Measurements from ENCODE around the gene RNASE8. TPM values are rescaled to one million over a fixed set of nuclear protein-coding genes. Genes with fewer than 3 reads are reported as not detected.

The RNASE8 gene
- total RNA-seq, 1 donor from 2014 or later = not detected

DNA sequence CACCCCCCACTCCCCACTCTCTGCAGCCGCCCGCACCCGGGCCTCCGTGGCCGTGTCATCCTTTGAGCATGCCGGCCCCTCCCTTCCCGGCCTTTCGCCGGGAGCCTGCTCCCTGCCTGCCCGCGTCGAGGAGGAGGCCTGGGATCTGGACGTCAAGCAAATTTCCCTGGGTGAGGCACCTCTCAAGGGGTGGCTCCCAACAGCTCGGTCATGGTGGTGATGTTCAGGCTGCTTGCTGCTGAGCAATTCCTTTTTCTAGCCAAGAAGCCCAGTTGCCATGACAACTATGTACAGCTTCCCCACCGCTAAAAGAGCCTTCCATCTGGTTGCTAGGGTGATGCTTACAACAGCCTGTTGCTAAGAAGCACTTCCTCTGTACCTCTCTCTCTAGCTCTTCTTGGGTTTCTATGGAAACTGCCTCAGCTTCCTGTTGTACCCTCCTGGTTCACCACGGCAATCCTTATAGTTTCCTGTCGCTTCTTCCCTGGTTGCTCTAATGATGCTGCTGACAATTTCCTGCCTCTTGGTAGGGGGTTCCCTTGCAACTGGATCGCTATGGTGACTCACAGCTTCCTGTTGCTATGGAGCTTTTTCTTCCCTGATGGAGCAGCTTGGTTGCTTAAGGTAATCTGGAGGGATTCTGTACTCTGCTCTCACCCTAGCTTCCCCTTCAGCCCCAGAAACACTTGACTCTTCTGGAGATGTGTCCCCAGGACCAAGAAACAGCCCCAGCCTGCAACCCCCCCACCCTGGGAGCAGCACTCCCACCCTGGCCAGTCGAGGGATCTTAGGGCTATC lies 29.9 kb downstream of the RNASE8 start:
- peaks cover 44% of the 10 kb centered on the region for H4K20me1 ChIP-seq (ENCODE audit: insufficient read depth, low read length)
- FAIRE-seq (peak; percentile 90), DNase-seq (ENCODE audit: low read depth) (peak; percentile 93)
- no peaks in the 10 kb centered on the region for H3K9me3 ChIP-seq (ENCODE audit: insufficient read depth, low read depth, low read length)
- H3K27ac ChIP-seq (ENCODE audit: low read depth, low read length) = peak overlapping the region; percentile 89
- TF ChIP-seq EZH2 (IDR thresholded peaks at IDR 0.05; ENCODE audit: insufficient read depth, low read length) = no peak
- TF ChIP-seq, protein P1, sequence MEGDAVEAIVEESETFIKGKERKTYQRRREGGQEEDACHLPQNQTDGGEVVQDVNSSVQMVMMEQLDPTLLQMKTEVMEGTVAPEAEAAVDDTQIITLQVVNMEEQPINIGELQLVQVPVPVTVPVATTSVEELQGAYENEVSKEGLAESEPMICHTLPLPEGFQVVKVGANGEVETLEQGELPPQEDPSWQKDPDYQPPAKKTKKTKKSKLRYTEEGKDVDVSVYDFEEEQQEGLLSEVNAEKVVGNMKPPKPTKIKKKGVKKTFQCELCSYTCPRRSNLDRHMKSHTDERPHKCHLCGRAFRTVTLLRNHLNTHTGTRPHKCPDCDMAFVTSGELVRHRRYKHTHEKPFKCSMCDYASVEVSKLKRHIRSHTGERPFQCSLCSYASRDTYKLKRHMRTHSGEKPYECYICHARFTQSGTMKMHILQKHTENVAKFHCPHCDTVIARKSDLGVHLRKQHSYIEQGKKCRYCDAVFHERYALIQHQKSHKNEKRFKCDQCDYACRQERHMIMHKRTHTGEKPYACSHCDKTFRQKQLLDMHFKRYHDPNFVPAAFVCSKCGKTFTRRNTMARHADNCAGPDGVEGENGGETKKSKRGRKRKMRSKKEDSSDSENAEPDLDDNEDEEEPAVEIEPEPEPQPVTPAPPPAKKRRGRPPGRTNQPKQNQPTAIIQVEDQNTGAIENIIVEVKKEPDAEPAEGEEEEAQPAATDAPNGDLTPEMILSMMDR (IDR thresholded peaks at IDR 0.05; ENCODE audit: insufficient read depth, low read depth, low read length) = no peak
- no peak overlapping the region for H2AFZ ChIP-seq (ENCODE audit: low read depth, low read length)
- H3K4me3 ChIP-seq (ENCODE audit: insufficient read depth, low read depth, low read length) = no peak overlapping the region
- peak overlapping the region; percentile 31 for H3K4me2 ChIP-seq (ENCODE audit: low read length)
- Mint-ChIP-seq H3K9me3 (ENCODE audit: unreplicated experiment) (no peaks in the 10 kb centered on the region), H3K27me3 (ENCODE audit: low read depth, unreplicated experiment) (no peaks in the 10 kb centered on the region), H3K4me3 (ENCODE audit: unreplicated experiment) (no peak overlapping the region), H3K4me1 (ENCODE audit: low read depth, unreplicated experiment) (peaks cover 36% of the 10 kb centered on the region), H3K27ac (ENCODE audit: unreplicated experiment) (peak overlapping the region; percentile 92), H3K36me3 (ENCODE audit: low read depth, unreplicated experiment) (peaks cover 37% of the 10 kb centered on the region)
- peaks cover 38% of the 10 kb centered on the region for H3K36me3 ChIP-seq (ENCODE audit: insufficient read depth, low read length)
- H3K79me2 ChIP-seq (ENCODE audit: insufficient read depth, low read length) = no peaks in the 10 kb centered on the region
- H3K27me3 ChIP-seq (ENCODE audit: insufficient read depth, low read length) = no peaks in the 10 kb centered on the region
- peak overlapping the region; percentile 68 for H3K9ac ChIP-seq (ENCODE audit: low read length)
- peaks cover 28% of the 10 kb centered on the region for H3K4me1 ChIP-seq (ENCODE audit: insufficient read depth, low read length)

DNA sequence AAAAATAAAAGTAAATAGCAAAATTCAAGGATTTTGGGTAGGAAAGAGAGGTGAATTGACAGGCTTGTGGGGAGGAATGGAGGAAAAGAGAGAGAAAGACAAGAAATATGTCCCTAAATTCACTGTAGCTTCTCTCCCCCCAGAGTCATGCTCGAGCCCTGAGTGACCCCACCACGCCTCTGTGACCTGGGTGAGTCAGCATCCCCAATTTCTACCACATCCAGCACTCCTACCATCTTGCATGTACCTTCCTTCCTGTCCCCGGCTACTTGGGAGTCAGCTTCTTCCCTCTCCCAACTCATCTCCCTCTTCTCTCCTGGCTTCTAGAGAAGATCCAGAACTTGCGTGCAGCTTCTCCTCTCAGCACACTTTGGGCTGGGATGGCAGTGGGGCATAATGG lies 31.1 kb downstream of the RNASE8 start:
- Histone ChIP-seq H3K27ac (ENCODE audit: low read depth, low read length) (no peak overlapping the region), H3K79me2 (ENCODE audit: insufficient read depth, low read length) (no peaks in the 10 kb centered on the region), H3K4me2 (ENCODE audit: low read length) (no peak overlapping the region), H3K36me3 (ENCODE audit: insufficient read depth, low read length) (peaks cover 32% of the 10 kb centered on the region), H3K4me3 (ENCODE audit: insufficient read depth, low read depth, low read length) (no peak overlapping the region), H3K27me3 (ENCODE audit: insufficient read depth, low read length) (no peaks in the 10 kb centered on the region), H3K4me1 (ENCODE audit: insufficient read depth, low read length) (peaks cover 29% of the 10 kb centered on the region), H3K9me3 (ENCODE audit: insufficient read depth, low read depth, low read length) (no peaks in the 10 kb centered on the region), H3K9ac (ENCODE audit: low read length) (no peak overlapping the region), H4K20me1 (ENCODE audit: insufficient read depth, low read length) (peaks cover 50% of the 10 kb centered on the region), H2AFZ (ENCODE audit: low read depth, low read length) (no peak overlapping the region)
- TF ChIP-seq, protein P1 (IDR thresholded peaks at IDR 0.05; ENCODE audit: insufficient read depth, low read depth, low read length) = no peak
- no peak for TF ChIP-seq EZH2 (IDR thresholded peaks at IDR 0.05; ENCODE audit: insufficient read depth, low read length)
- no peak for DNase-seq (ENCODE audit: low read depth)
- H3K27ac Mint-ChIP-seq (ENCODE audit: unreplicated experiment) = peak overlapping the region; percentile 86
- H3K9me3 Mint-ChIP-seq (ENCODE audit: unreplicated experiment) = no peaks in the 10 kb centered on the region
- H3K4me3 Mint-ChIP-seq (ENCODE audit: unreplicated experiment) = no peak overlapping the region
- H3K27me3 Mint-ChIP-seq (ENCODE audit: low read depth, unreplicated experiment) = no peaks in the 10 kb centered on the region
- peaks cover 43% of the 10 kb centered on the region for H3K4me1 Mint-ChIP-seq (ENCODE audit: low read depth, unreplicated experiment)
- no peak for FAIRE-seq
- peaks cover 32% of the 10 kb centered on the region for H3K36me3 Mint-ChIP-seq (ENCODE audit: low read depth, unreplicated experiment)

DNA sequence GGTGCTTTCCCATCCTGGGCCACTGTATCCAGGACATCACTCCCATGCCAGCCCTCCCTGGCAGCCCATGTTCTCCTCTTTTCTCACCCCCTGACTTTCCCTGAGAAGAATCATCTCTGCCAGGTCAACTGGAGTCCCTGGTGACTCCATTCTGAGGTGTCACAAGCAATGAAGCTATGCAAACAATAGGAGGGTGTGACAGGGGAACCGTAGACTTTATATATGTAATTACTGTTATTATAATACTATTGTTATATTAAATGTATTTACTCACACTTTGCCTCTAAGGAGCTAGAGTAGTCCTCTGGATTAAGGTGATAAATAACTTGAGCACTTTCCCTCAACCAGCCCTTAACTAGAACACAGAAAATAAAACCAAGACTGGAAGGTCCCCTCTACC lies 31.6 kb downstream of the RNASE8 start:
- peaks cover 54% of the 10 kb centered on the region for H4K20me1 ChIP-seq (ENCODE audit: insufficient read depth, low read length)
- H3K4me2 ChIP-seq (ENCODE audit: low read length) = no peak overlapping the region
- H3K27me3 ChIP-seq (ENCODE audit: insufficient read depth, low read length) = no peaks in the 10 kb centered on the region
- no peak for FAIRE-seq
- H3K9me3 ChIP-seq (ENCODE audit: insufficient read depth, low read depth, low read length) = no peaks in the 10 kb centered on the region
- no peak for DNase-seq (ENCODE audit: low read depth)
- peaks cover 28% of the 10 kb centered on the region for H3K36me3 ChIP-seq (ENCODE audit: insufficient read depth, low read length)
- no peak overlapping the region for H3K9ac ChIP-seq (ENCODE audit: low read length)
- no peak overlapping the region for H2AFZ ChIP-seq (ENCODE audit: low read depth, low read length)
- peak overlapping the region; percentile 86 for H3K27ac Mint-ChIP-seq (ENCODE audit: unreplicated experiment)
- H3K4me1 ChIP-seq (ENCODE audit: insufficient read depth, low read length) = peaks cover 33% of the 10 kb centered on the region
- H3K27ac ChIP-seq (ENCODE audit: low read depth, low read length) = no peak overlapping the region
- H3K9me3 Mint-ChIP-seq (ENCODE audit: unreplicated experiment) = no peaks in the 10 kb centered on the region
- TF ChIP-seq EZH2 (IDR thresholded peaks at IDR 0.05; ENCODE audit: insufficient read depth, low read length) = no peak
- TF ChIP-seq, protein P1 (IDR thresholded peaks at IDR 0.05; ENCODE audit: insufficient read depth, low read depth, low read length) = no peak
- no peaks in the 10 kb centered on the region for H3K27me3 Mint-ChIP-seq (ENCODE audit: low read depth, unreplicated experiment)
- H3K4me3 Mint-ChIP-seq (ENCODE audit: unreplicated experiment) = no peak overlapping the region
- H3K4me1 Mint-ChIP-seq (ENCODE audit: low read depth, unreplicated experiment) = peaks cover 45% of the 10 kb centered on the region
- no peak overlapping the region for H3K4me3 ChIP-seq (ENCODE audit: insufficient read depth, low read depth, low read length)
- peaks cover 28% of the 10 kb centered on the region for H3K36me3 Mint-ChIP-seq (ENCODE audit: low read depth, unreplicated experiment)
- no peaks in the 10 kb centered on the region for H3K79me2 ChIP-seq (ENCODE audit: insufficient read depth, low read length)

Measured in astrocyte (in vitro differentiated cells and primary cell).